Measurements from ENCODE around the gene SHISAL2A. TPM values are rescaled to one million over a fixed set of nuclear protein-coding genes. Genes with fewer than 3 reads are reported as not detected.

The SHISAL2A gene
- total and polyA plus RNA-seq, 2 of the 4 experiments (the other 2 are of a cell fraction), result not detected

- Histone ChIP-seq H3K23ac (ENCODE audit: low read depth, low read length) (no peak overlapping the region), H4K91ac (ENCODE audit: insufficient read depth, low read depth, low read length) (no peak overlapping the region), H3K27me3 (ENCODE audit: control insufficient read depth, insufficient read depth, low read length) (no peaks in the 10 kb centered on the region), H3K9ac (ENCODE audit: low read depth, low read length) (no peak overlapping the region), H3K56ac (ENCODE audit: extremely low read depth, insufficient read depth, low read length) (no peak overlapping the region), H2BK120ac (ENCODE audit: low read depth, low read length) (no peak overlapping the region), H3K27ac (ENCODE audit: insufficient read depth, low read length) (no peak overlapping the region), H3K18ac (ENCODE audit: low read depth, low read length) (no peak overlapping the region), H2BK5ac (ENCODE audit: low read depth, low read length, poor library complexity, severe bottlenecking) (no peak overlapping the region), H3K4ac (ENCODE audit: low read depth, low read length) (no peak overlapping the region), H2AK9ac (replicated peaks; ENCODE audit: low read depth, low read length, poor library complexity) (no peak overlapping the region), H2BK20ac (ENCODE audit: low read depth, low read length) (no peak overlapping the region), H2AFZ (replicated peaks; ENCODE audit: low read length, poor library complexity) (no peak overlapping the region), H4K8ac (ENCODE audit: low read depth in 2 of 2, low read length in 2 of 2) (no peak overlapping the region), H4K5ac (ENCODE audit: low read depth, low read length) (no peak overlapping the region), H3K9me1 (ENCODE audit: insufficient read depth, low read length) (peaks cover 4% of the 10 kb centered on the region; the same call in 1 of the 2 replicates), H3K79me1 (ENCODE audit: low read depth in 1 of 2, low read length in 2 of 2) (no peaks in the 10 kb centered on the region), H3K14ac (replicated peaks; ENCODE audit: low read depth, low read length) (no peak overlapping the region), H4K20me1 (ENCODE audit: insufficient read depth, low read length) (no peaks in the 10 kb centered on the region), H2AK5ac (ENCODE audit: low read depth, low read length) (no peak overlapping the region), H2BK15ac (ENCODE audit: low read depth, low read length) (no peak overlapping the region), H3K36me3 (ENCODE audit: control insufficient read depth, insufficient read depth, low read length) (no peaks in the 10 kb centered on the region), H3K4me3 (ENCODE audit: insufficient read depth, low read depth, low read length) (no peak overlapping the region), H3K4me2 (ENCODE audit: low read depth, low read length) (no peak overlapping the region), H3K9me3 (ENCODE audit: control insufficient read depth, insufficient read depth, low read length) (no peaks in the 10 kb centered on the region), H3K4me1 (ENCODE audit: control insufficient read depth, insufficient read depth, low read length) (peaks cover 10% of the 10 kb centered on the region)
- BruUV-seq (replicated peaks), result no TSS peak
- in situ Hi-C loops (cut with MboI; ENCODE audit: low sequenced_read_pairs), result no loop called here
- no peak for DNase-seq
- ChIA-PET POLR2A (ENCODE audit: unreplicated experiment) (no interaction called here), CTCF (no interaction called here)
- intact Hi-C loops (cut with micrococcal nuclease), result no loop called here
- dilution Hi-C loops (cut with HindIII; ENCODE audit: low sequenced_read_pairs, unreplicated experiment), result no loop called here
- TF ChIP-seq, protein P1, sequence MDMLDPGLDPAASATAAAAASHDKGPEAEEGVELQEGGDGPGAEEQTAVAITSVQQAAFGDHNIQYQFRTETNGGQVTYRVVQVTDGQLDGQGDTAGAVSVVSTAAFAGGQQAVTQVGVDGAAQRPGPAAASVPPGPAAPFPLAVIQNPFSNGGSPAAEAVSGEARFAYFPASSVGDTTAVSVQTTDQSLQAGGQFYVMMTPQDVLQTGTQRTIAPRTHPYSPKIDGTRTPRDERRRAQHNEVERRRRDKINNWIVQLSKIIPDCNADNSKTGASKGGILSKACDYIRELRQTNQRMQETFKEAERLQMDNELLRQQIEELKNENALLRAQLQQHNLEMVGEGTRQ (IDR thresholded peaks at IDR 0.05; ENCODE audit: low read depth, low read length), result no peak
- TF ChIP-seq RCOR1 (IDR thresholded peaks at IDR 0.05; ENCODE audit: insufficient replicate concordance, low read length) (no peak), MAFK (IDR thresholded peaks at IDR 0.05; ENCODE audit: low read depth, low read length) (no peak)
- no CpG with 5 or more reads among the region's 2 CpGs for WGBS, 2 experiments (ENCODE audit: extremely low coverage in 2 of 2, insufficient read length in 1 of 2)
- no peak for ATAC-seq (ENCODE audit: low read depth)
These were observed 37.6 kb downstream of the SHISAL2A start for GRCh38 chr1:52670604-52671003.
